Measurements from ENCODE around the gene GNA12. TPM values are rescaled to one million over a fixed set of nuclear protein-coding genes. Genes with fewer than 3 reads are reported as not detected.

GNA12 gene
- polyA plus RNA-seq, 1 donor: 27.1 TPM

- no peak for DNase-seq
Observed at GRCh38 chr7:2814946-2815874, 28.9 kb downstream of the GNA12 start.

DNA sequence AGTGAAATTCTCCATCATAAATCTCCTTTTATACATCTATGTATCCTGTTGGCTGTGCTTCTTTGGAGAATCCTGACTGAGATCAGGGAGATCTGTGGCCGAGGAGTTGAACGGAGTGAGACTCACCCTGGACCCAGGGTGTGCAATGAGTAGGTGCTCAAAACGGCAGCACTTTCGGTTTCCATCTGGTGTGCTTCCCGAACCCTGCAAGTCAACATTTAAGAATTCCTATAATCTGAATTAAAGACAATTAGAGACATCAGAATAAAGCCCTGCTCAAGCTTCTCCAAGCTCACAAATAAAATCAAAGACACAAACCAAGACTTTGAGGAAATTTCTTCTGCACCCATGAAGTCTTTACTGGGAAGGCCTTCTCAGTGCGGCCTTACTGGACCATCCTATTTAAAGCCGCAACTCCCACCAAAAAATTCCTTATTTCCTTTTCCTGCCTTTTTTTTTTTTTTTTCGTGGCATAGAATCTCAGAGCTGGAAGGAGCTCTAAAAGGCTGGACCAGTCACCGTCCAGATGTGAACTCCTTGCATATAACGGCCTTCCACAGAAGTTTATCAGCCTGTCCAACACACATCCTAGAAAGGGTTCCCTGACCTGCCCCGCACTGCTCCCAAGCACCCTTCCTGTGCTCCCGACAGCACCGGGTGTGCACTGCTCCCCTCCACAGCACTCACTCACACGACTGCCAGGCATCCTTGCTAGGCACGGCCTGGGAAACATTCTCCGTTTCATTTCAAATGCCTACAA, 29.7 kb downstream of the GNA12 start:
- DNase-seq: no peak

- no peak for DNase-seq
Observed at GRCh38 chr7:2813350-2814185, 30.5 kb downstream of the GNA12 start.

GRCh38 chr7:2812831-2813230, 31.3 kb downstream of the GNA12 start:
- DNase-seq: no peak

DNA sequence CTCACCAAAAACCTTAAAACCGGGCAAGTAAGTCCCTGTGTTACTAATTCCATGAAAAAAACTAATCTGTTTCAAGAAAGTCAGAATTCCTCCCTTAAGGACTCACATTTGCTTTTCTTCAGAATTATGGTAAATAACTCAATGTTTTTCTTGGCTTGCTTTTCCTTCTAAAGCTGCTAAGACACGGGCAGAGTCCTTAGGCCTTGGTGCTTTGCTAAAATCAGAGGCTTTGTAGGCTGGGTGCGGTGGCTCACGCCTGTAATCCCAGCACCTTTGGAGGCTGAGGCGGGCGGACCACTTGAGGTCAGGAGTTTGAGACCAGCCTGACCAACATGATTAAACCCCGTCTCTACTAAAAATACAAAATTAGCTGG, 32.0 kb downstream of the GNA12 start:
- no peak for DNase-seq

- DNase-seq: no peak
Observed at GRCh38 chr7:2811476-2812113, 32.5 kb downstream of the GNA12 start.

GRCh38 chr7:2810682-2811415, 33.3 kb downstream of the GNA12 start:
- peak; percentile 44 for DNase-seq

DNA sequence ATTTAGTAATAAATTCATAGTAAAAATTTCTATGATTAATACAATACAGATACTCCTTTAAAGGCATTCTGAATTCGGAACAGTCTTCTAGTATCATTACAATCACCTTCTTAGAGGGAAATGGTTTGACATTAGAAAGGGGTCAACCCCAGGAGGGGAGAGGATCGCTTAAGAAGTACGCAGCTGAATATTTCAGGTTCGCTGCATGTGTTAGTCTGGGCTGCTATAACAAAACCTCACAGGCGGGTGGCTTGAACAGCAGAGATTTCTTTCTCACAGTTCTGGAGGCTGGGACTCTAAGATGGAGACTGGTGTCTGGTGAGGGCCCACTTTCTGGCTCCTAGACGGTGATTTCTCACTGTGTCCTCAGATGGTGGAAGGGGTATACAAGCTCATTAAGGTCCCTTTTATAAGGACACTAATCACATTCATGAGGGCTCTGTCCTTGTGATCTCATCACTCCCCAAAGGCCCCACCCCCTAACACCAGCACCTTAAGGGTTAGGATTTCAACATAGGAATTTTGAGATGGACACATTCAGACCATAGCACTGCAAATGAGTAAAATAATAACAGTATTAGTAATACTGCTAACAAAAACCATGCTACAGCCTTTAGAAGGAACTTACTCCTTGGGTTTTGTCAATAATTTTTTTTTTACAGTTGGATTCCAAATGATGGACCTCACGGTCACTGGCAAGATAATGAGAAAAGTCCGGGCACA, 34.0 kb downstream of the GNA12 start:
- DNase-seq: no peak

DNA sequence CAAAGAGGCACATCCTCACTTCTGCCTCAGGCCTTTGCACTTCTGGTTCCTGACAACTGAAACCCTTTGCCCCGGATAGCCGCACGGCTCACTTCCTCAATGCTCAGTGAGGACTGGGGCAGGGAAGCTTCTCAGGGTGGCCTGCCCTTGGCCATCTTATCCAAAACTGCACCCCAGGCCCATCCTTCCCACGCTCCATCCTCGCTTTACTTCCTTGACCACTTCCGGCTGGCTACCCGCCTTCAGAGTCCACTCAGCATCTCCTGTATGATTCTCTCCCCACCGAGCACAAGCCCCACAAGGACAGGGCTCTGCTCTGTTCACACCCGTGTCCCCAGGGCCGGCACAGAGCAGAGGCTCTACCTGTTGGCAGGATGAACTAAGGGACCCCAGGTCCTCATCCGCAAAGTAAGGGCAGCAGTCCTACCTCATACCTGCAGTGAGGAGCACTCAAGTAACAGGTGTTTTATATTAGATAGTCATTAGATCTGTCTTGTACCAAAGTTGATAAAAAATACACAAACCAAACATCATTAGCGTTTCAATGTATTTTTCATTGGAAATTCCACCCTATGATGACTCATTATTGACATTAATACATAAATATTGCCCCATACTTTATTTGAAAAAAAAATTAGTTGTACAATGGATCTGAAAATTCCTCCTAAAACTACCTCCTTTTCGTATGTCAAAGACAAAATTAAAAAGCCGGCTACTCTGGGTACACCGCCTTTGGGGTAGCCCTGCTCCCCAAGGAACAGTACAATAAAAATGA, 35.0 kb downstream of the GNA12 start:
- DNase-seq: no peak

DNA sequence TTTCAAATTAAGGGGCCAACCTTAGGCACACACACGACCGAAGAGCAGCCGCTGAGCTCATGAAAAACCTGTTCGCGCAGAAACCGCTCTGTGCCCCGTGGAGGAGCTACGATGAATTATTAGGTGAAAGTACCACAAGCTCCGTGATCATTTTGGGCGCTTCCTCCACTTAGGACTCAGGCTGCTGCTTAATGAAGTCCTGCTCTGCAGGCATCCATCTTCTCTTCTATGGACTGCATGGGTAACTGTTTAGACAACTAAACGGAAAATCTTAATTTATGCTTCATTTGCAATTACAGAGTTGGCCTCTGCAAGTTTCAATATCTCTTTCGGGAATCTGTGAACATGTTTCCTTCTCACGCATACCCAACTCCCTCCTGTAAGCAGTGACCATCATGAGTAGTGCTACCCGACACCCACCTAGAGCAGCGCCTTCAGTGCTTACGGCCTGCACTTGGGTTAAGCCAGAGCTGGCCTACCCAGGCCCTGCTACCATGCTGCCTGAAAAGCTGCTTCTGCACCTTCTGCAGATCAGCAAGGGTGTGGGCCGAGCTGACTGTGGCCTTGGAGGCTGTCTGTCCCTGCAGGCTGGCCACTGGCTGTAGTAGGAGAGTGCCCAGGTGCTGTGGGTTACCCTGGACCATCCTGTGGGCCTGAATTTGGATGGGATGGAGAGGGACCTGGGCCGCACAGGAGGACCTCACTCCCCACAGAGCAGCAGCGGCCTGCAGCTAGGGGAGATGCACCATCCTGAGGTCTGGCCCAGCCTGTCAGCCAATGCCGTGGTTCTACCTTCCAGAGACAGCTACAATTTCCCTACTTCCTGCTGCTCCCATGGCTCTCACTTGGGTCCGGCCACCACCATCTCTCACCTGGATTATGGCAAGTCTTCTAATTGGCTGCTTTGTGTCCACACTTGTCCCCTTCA, 36.0 kb downstream of the GNA12 start:
- no peak for DNase-seq

DNA sequence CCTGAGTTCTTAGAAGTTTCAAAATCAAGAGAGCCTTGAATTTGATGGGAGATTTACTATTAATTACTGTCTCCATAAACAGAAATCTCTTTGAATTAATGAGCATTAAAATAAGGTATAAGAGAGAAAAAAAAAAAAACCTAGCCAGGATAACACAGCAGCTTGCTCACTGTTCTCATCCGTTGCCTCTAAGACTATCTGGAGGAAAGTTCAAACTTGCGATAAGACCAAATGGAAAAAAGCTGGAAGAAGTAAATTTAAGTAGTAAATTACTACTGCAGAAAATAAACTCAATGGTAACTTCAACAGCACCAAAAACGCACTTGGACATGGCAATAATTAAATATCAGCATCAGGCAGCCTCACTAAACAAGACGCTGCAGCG, 36.7 kb downstream of the GNA12 start:
- no peak for DNase-seq

DNA sequence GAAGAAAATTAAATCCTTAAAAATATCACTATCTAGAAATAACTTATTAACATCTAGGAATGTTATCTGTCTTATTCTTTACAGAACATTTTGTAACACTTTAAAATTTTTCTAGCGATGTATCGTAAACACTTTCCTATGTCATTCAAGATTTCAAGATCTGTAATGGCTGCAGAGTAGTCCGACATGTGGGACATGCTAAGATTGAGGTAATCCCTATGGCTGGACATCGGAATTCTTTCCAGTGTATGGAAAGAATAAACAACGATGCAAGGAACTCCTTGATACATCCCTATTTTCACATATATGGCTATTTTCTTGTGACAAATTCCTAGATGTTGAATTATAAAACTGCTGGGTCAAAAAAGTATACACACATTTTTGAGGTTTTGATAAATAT, 37.5 kb downstream of the GNA12 start:
- DNase-seq: no peak

DNA sequence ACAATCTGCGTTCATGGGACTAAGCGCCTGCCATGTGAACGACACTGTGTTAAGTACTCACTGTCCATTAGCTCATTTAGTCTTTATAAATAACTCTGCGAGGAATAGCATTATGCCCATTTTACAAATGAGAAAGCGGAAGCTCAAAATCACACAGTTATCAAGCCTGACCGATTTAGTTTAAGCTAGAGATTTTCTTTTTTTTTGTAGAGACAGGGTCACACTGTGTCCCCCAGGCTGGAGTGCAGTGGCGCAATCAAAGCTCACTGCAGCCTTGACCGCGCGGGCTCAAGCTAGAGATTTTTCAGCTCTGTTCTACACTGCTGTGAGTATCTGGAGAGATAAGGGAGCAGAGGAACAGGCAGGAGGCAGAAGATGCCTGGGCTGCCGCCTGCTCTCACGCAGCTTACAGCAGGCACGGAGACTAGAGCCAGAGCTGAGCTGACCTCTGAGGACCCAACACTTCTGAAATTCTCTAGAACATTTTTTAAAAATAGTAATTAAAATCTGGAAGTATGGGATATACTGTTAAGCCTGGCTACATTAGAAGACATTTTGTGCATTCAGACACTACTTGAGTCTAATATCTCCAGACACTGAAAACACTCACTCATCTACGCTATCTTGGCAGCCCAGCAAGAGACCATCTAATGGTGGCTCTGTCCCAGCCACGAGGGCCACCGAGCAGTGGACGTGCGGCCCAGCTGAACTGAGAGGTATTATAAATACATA, 38.7 kb downstream of the GNA12 start:
- no peak for DNase-seq

GRCh38 chr7:2804227-2804763, 39.8 kb downstream of the GNA12 start:
- no peak for DNase-seq

GRCh38 chr7:2803755-2804154, 40.4 kb downstream of the GNA12 start:
- DNase-seq: no peak

DNA sequence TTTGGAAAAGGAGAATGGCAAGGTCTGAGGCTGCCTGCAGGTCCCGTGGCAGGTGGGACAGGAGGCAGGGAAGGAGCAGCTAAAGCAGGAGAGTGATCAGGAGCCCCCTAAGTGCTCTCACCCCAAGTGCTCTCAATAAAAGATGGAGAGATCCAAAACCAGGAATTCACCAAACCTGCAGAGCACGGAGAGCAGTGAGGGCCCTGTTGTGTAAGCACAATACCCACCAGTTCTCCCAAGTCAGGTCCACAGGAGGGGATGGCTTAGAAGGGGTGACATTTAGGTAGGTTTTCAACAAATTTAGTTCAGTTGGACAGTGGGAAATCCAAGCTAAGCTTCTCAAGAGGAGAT, 40.8 kb downstream of the GNA12 start:
- DNase-seq: no peak

DNA sequence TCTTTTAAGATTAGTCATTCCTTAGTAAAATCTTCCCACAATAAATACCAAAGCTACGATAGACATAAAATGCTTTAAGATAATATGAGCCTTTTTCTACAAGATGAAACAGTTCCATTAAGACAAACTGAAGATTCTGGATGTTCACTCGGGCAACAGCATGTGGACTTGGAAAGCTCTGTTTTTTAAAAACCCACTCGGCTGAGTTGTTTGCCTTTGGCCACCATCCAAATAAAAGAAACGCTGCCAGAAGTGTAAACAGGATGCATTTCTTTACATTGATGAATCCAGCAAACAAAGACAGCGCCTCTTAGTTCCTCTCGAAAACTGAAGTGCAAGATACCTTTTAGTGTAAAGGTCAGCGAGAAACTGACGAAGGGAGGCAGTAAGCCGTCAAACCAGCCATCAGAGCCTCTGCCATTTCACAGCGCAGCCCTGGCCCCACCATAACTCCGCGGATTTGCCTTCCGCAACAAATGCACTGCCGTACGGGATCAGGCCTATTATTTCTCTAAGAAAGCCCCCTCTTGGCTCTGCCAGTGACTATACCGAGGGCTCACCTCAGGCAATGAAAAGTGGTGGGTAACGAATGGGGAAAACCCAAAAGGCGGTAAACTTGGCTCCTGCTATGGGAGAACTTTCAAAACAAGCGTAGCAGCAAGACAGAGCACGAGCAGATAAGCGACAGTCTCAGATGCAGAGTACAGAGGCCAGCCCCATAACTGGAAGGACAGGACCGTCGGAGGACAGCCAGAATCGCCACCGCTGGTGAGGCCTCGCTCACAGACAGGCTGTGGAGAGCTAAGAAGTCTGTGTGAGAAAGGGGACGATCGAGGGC, 41.4 kb downstream of the GNA12 start:
- DNase-seq: peak; percentile 36

Data from hindlimb muscle (tissue), 1 donor.